HG03469 (cell line): ENCODE results near the gene IRF9.
"Not testable (repeated sequence)": the region's sequence is repeated elsewhere in the genome, so short reads cannot be mapped to it uniquely, and the experiment has no call there.

Experiments used
- ATAC-seq: cut with Tn5 transposase; IDR thresholded peaks from one replicate; pipeline ENCODE4 v1.9.1; 2021; ENCODE audit warnings: mild to moderate bottlenecking, moderate library complexity, moderate number of reproducible peaks; ENCODE audit not compliant: unreplicated experiment

The IRF9 gene

GRCh38 chr14:24188251-24189058, 27.4 kb downstream of the IRF9 start, which contains the start of gene IPO4:
IPO4 (minus strand) TSS chr14:24188816; CDS start chr14:24188787, 29 bp downstream.
- peak; percentile 78 for ATAC-seq

GRCh38 chr14:24189059-24189375, 28.0 kb downstream of the IRF9 start:
- no peak for ATAC-seq

GRCh38 chr14:24189460-24189859, 28.4 kb downstream of the IRF9 start:
- no peak for ATAC-seq

- no peak for ATAC-seq
These were observed 29.4 kb downstream of the IRF9 start for GRCh38 chr14:24190416-24190815.

GRCh38 chr14:24192933-24193332, 31.9 kb downstream of the IRF9 start:
- ATAC-seq: no peak

- ATAC-seq: no peak
These were observed 33.3 kb downstream of the IRF9 start for GRCh38 chr14:24194186-24194872.

GRCh38 chr14:24194873-24195185, 33.8 kb downstream of the IRF9 start:
- no peak for ATAC-seq

- peak; percentile 73 for ATAC-seq
These were observed 34.4 kb downstream of the IRF9 start, which contains the start of gene TM9SF1 for GRCh38 chr14:24195186-24196070. TM9SF1 (minus strand) TSS chr14:24195441; CDS start chr14:24195019, 422 bp downstream.

GRCh38 chr14:24196071-24197055, 35.3 kb downstream of the IRF9 start:
- no peak for ATAC-seq

GRCh38 chr14:24197056-24197450, 36.0 kb downstream of the IRF9 start:
- no peak for ATAC-seq

- ATAC-seq: no peak
These were observed 37.9 kb downstream of the IRF9 start for GRCh38 chr14:24198814-24199524.

- ATAC-seq: not testable (repeated sequence)
These were observed 41.5 kb downstream of the IRF9 start for GRCh38 chr14:24202538-24202937.

- ATAC-seq: not testable (repeated sequence)
These were observed 42.3 kb downstream of the IRF9 start for GRCh38 chr14:24203249-24203886.

GRCh38 chr14:24204163-24205146, 43.4 kb downstream of the IRF9 start:
- ATAC-seq: no peak

- no peak for ATAC-seq
These were observed 45.4 kb downstream of the IRF9 start for GRCh38 chr14:24206260-24207103.

GRCh38 chr14:24207104-24207551, 46.1 kb downstream of the IRF9 start:
- no peak for ATAC-seq

- ATAC-seq: no peak
These were observed 46.6 kb downstream of the IRF9 start for GRCh38 chr14:24207625-24208024.
